Keratinocyte (primary cell): ENCODE results near the gene PLA2G4F. TPM values are rescaled to one million over a fixed set of nuclear protein-coding genes. Genes with fewer than 3 reads are reported as not detected.
A peak's percentile ranks its signal among the peaks of the same experiment; 100 is the strongest.

ENCODE experiments used
- DNase-seq: peaks from one replicate; pipeline ENCODE4 v3.0.0-alpha.2; 2011; ENCODE audit warnings: low read depth, missing footprints, low spot score
- FAIRE-seq: peaks from 2 replicates; lab custom pipeline; 2011; peaks lifted over from hg19 to GRCh38; lab: Jason Lieb, UNC
- H2AFZ ChIP-seq: 2 replicates; pipeline ENCODE4 v1.6.0; 2012; ENCODE audit warnings: low read length, control low read depth, inconsistent platforms; ENCODE audit not compliant: control insufficient read depth
- H3K27ac ChIP-seq: 2 replicates; pipeline ENCODE4 v1.5.1; 2011; ENCODE audit warnings: low read length; ENCODE audit not compliant: control insufficient read depth, insufficient read depth
- H3K27me3 ChIP-seq: 3 replicates; pipeline ENCODE4 v1.6.0; 2011; ENCODE audit warnings: low read length; ENCODE audit not compliant: control insufficient read depth, insufficient read depth; ENCODE audit errors: extremely low read depth
- H3K36me3 ChIP-seq, 2 experiments: 2 replicates in 1 of 2; 3 replicates in 1 of 2; pipeline ENCODE4 v1.5.1; 2011; ENCODE audit warnings: low read length in 2 of 2, mild to moderate bottlenecking in 1 of 2; ENCODE audit not compliant: control insufficient read depth in 2 of 2, insufficient read depth in 2 of 2; ENCODE audit errors: extremely low read depth in 1 of 2
- H3K4me1 ChIP-seq: 3 replicates; pipeline ENCODE4 v1.5.1; 2011; ENCODE audit warnings: low read length; ENCODE audit not compliant: control insufficient read depth, insufficient read depth; ENCODE audit errors: extremely low read depth
- H3K4me2 ChIP-seq: 3 replicates; pipeline ENCODE4 v1.6.0; 2011; ENCODE audit warnings: low read depth, low read length; ENCODE audit not compliant: control insufficient read depth, insufficient read depth; ENCODE audit errors: extremely low read depth
- H3K4me3 ChIP-seq, 3 experiments: fragments of 200-600 bp in 1 of 3; sonication (generic) in 1 of 3; 2 replicates in 2 of 3; 3 replicates in 1 of 3; pipeline ENCODE4 v1.5.1; 2011 to 2016; ENCODE audit warnings: low read length in 3 of 3, mild to moderate bottlenecking in 3 of 3, control low read depth in 2 of 3, inconsistent platforms in 1 of 3, low read depth in 1 of 3, mixed read lengths in 1 of 3, mixed run types in 1 of 3, moderate library complexity in 1 of 3; ENCODE audit not compliant: control insufficient read depth in 2 of 3, insufficient read depth in 2 of 3; ENCODE audit errors: extremely low read depth in 1 of 3
- H3K79me2 ChIP-seq: 2 replicates; pipeline ENCODE4 v1.6.0; 2012; ENCODE audit warnings: low read length; ENCODE audit not compliant: control insufficient read depth, insufficient read depth
- H3K9ac ChIP-seq: 3 replicates; pipeline ENCODE4 v1.6.0; 2011; ENCODE audit warnings: low read length; ENCODE audit not compliant: control insufficient read depth, insufficient read depth; ENCODE audit errors: extremely low read depth
- H3K9me1 ChIP-seq: 3 replicates; pipeline ENCODE4 v1.6.0; 2011; ENCODE audit warnings: low read length; ENCODE audit not compliant: control insufficient read depth, insufficient read depth; ENCODE audit errors: extremely low read depth
- H3K9me3 ChIP-seq: 2 replicates; pipeline ENCODE4 v1.5.1; 2012; ENCODE audit warnings: low read depth, low read length; ENCODE audit not compliant: control insufficient read depth
- H4K20me1 ChIP-seq: 3 replicates; pipeline ENCODE4 v1.6.0; 2011; ENCODE audit warnings: low read length; ENCODE audit not compliant: control insufficient read depth, insufficient read depth; ENCODE audit errors: extremely low read depth
- EZH2 ChIP-seq: IDR thresholded peaks from one replicate; pipeline ENCODE4 v1.6.1; 2012; ENCODE audit warnings: inconsistent platforms, mild to moderate bottlenecking, low read length, moderate library complexity
- dilution Hi-C: fragments of 300-500 bp; cut with MboI; formaldehyde crosslinking; loops from one replicate; pipeline ENCODE4 v1.7.0; 2020; ENCODE audit warnings: low sequenced_read_pairs; ENCODE audit not compliant: extremely low pct_ligation_motif_present
- polyA plus RNA-seq, 5 experiments: library from polyadenylated mRNA; depleted of rRNA in 3 of 5; stranded (reverse) in 3 of 5; stranded (forward) in 1 of 5; unstranded in 1 of 5; fragments of >200 nt; gene quantifications; 1 replicate in 1 of 5; 2 replicates in 3 of 5; 3 replicates in 1 of 5; pipeline versions ENCODE4 v1.2.1 to v1.2.3, GENCODE V29; 2011 to 2012; ENCODE audit warnings: missing spikeins in 2 of 5, low read depth in 1 of 5, low replicate concordance in 1 of 5
- TF ChIP-seq, protein P1 (sequence below), 3 experiments: IDR thresholded peaks in 1 of 3; conservative IDR thresholded peaks in 1 of 3; optimal IDR thresholded peaks in 1 of 3; 2 replicates in 2 of 3; 3 replicates in 1 of 3; pipeline versions ENCODE3 to v1.5.1; 2011; ENCODE audit warnings: low read length in 3 of 3, mild to moderate bottlenecking in 3 of 3, moderate library complexity in 2 of 3, control low read depth in 1 of 3, inconsistent platforms in 1 of 3; ENCODE audit not compliant: insufficient read depth in 2 of 3; ENCODE audit errors: extremely low read depth in 1 of 3

The PLA2G4F gene
- polyA plus RNA-seq, 1 donor (not counting 4 experiments of a cell fraction or from before 2014, with no cell fraction given), result 4.4 TPM

DNA sequence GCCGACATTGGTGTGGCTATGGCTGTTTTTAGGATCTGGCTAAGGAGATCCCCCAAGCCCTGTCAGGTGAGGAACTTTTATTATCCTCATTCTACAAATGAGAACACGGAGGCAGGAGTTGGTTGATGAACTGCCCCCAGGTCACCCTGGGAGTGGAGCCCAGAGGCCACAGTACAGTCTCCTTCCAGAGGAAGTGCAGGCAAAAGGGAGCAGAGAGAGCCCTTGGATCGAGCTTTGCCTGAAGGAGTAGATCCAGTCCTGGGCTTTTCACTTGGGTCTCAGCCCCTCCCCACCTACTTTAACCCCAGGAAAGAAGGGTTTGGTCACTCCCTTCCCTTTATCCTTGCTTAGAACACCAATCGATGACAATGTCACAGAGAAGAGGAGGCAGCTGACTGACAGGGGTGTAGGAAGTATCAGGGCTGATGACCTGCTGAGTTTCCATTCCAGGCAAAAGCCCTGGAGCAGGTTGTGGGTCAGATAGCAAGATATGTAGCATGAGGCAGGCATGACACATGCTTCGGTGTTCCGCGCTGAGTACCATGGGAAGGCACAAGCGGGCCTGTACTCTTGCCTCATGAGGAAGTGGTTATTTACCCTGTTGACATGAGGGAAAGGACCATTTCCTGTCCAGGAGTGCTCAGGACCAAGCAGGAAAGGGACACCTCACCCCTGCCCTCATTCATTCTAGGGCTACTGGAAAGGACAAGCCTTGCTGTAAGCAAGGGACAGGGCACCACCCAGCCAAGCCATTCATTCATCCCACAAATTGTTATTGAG lies 56.2 kb downstream of the PLA2G4F start:
- Histone ChIP-seq H4K20me1 (no peaks in the 10 kb centered on the region), H3K9ac (peak overlapping the region; percentile 29), H3K4me3 (no peak overlapping the region), H3K27ac (peak overlapping the region; percentile 56), H3K4me1 (peaks cover 17% of the 10 kb centered on the region), H3K9me3 (no peaks in the 10 kb centered on the region), H3K9me1 (no peaks in the 10 kb centered on the region), H2AFZ (peak overlapping the region; percentile 86), H3K27me3 (no peaks in the 10 kb centered on the region), H3K4me2 (peak overlapping the region; percentile 1), H3K79me2 (no peaks in the 10 kb centered on the region), H3K36me3 (no peaks in the 10 kb centered on the region)
- peak; percentile 95 for FAIRE-seq
- TF ChIP-seq, protein P1, sequence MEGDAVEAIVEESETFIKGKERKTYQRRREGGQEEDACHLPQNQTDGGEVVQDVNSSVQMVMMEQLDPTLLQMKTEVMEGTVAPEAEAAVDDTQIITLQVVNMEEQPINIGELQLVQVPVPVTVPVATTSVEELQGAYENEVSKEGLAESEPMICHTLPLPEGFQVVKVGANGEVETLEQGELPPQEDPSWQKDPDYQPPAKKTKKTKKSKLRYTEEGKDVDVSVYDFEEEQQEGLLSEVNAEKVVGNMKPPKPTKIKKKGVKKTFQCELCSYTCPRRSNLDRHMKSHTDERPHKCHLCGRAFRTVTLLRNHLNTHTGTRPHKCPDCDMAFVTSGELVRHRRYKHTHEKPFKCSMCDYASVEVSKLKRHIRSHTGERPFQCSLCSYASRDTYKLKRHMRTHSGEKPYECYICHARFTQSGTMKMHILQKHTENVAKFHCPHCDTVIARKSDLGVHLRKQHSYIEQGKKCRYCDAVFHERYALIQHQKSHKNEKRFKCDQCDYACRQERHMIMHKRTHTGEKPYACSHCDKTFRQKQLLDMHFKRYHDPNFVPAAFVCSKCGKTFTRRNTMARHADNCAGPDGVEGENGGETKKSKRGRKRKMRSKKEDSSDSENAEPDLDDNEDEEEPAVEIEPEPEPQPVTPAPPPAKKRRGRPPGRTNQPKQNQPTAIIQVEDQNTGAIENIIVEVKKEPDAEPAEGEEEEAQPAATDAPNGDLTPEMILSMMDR (optimal IDR thresholded peaks at IDR 0.05 in 1 of 3, IDR thresholded peaks at IDR 0.05 in 1 of 3, conservative IDR thresholded peaks at IDR 0.05 in 1 of 3; ENCODE audit: extremely low read depth in 1 of 3, insufficient read depth in 2 of 3, low read length in 3 of 3), result no peak
- DNase-seq, result peak; percentile 45
- dilution Hi-C loops, result no loop called here

DNA sequence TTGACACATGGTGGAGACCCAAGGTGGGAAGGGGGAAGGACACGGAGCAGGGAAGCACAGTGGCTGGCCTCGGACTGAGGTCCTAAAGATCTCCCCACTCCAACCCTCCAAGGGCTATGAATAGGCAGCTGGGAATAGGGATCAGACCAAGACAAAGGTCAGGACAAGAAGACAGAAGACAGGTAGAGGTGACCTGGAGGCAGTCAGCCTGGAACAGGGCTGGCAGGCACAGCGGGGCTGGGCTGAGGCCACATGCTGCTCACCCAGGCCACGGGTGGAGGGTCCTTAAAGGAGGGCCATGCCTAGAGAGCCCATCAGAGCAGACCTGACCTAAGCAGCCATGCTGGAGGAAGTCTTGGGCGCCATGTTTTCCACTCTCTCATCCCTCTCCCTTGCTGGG lies 59.4 kb downstream of the PLA2G4F start:
- no peak for DNase-seq
- Histone ChIP-seq H3K27ac (no peak overlapping the region), H3K9me1 (no peaks in the 10 kb centered on the region), H3K79me2 (no peaks in the 10 kb centered on the region), H4K20me1 (no peaks in the 10 kb centered on the region), H3K4me1 (peaks cover 42% of the 10 kb centered on the region), H3K9ac (no peak overlapping the region), H3K9me3 (no peaks in the 10 kb centered on the region), H3K27me3 (no peaks in the 10 kb centered on the region), H3K36me3 (no peaks in the 10 kb centered on the region), H3K4me2 (no peak overlapping the region), H3K4me3 (no peak overlapping the region), H2AFZ (no peak overlapping the region)
- FAIRE-seq, result no peak
- dilution Hi-C loops, result no loop called here
- TF ChIP-seq, protein P1 (optimal IDR thresholded peaks at IDR 0.05 in 1 of 3, IDR thresholded peaks at IDR 0.05 in 1 of 3, conservative IDR thresholded peaks at IDR 0.05 in 1 of 3; ENCODE audit: extremely low read depth in 1 of 3, insufficient read depth in 2 of 3, low read length in 3 of 3), result no peak
- TF ChIP-seq EZH2, result no peak
